Astrocyte (in vitro differentiated cells and primary cell): ENCODE results near the gene JAKMIP2.
"Not testable (repeated sequence)": the region's sequence is repeated elsewhere in the genome, so short reads cannot be mapped to it uniquely, and the experiment has no call there.

Experiments used
- CTCF ChIP-seq: IDR thresholded peaks from 2 replicates; pipeline ENCODE4 v1.5.1; 2011; ENCODE audit warnings: low read depth, mild to moderate bottlenecking, inconsistent platforms, low read length, moderate library complexity; ENCODE audit not compliant: insufficient read depth
- EZH2 ChIP-seq: IDR thresholded peaks from 2 replicates; pipeline ENCODE4 v1.6.1; 2012; ENCODE audit warnings: mild to moderate bottlenecking, low read length, inconsistent platforms; ENCODE audit not compliant: insufficient read depth

GRCh38 chr5:147582272-147582671, 200.3 kb downstream of the JAKMIP2 start:
- TF ChIP-seq CTCF, EZH2: not testable (repeated sequence)
